ENCODE measurements around the gene MBP.
"Not testable (repeated sequence)": the region's sequence is repeated elsewhere in the genome, so short reads cannot be mapped to it uniquely, and the experiment has no call there.

Gene MBP

GRCh38 chr18:76997951-76998808, 134.4 kb downstream of the MBP start:
- ATAC-seq (ENCODE audit: low read depth) (no peak), DNase-seq (ENCODE audit: low spot score in 2 of 2) (no peak)
- Mint-ChIP-seq H3K9me3 (no peaks in the 10 kb centered on the region), H3K36me3 (no peaks in the 10 kb centered on the region), H3K4me1 (peaks cover 2% of the 10 kb centered on the region), H3K27me3 (peaks cover 3% of the 10 kb centered on the region), H3K27ac (no peak overlapping the region), H3K4me3 (no peak overlapping the region)

- H3K4me3 Mint-ChIP-seq: no peak overlapping the region
- ATAC-seq (ENCODE audit: low read depth) (no peak), DNase-seq (ENCODE audit: low spot score in 2 of 2) (no peak)
- H3K9me3 Mint-ChIP-seq: no peaks in the 10 kb centered on the region
- peaks cover 6% of the 10 kb centered on the region for H3K27me3 Mint-ChIP-seq
- no peak overlapping the region for H3K27ac Mint-ChIP-seq
- no peaks in the 10 kb centered on the region for H3K36me3 Mint-ChIP-seq
- H3K4me1 Mint-ChIP-seq: peaks cover 3% of the 10 kb centered on the region
Measured at GRCh38 chr18:76996429-76996828, 136.2 kb downstream of the MBP start.

GRCh38 chr18:76995896-76996295, 136.7 kb downstream of the MBP start:
- H3K4me3 Mint-ChIP-seq: no peak overlapping the region
- H3K9me3 Mint-ChIP-seq: no peaks in the 10 kb centered on the region
- H3K27ac Mint-ChIP-seq: no peak overlapping the region
- H3K4me1 Mint-ChIP-seq: peaks cover 6% of the 10 kb centered on the region
- H3K27me3 Mint-ChIP-seq: peaks cover 6% of the 10 kb centered on the region
- no peak for DNase-seq (ENCODE audit: low spot score in 2 of 2)
- no peaks in the 10 kb centered on the region for H3K36me3 Mint-ChIP-seq
- ATAC-seq (ENCODE audit: low read depth): no peak

GRCh38 chr18:76994086-76994654, 138.4 kb downstream of the MBP start:
- Mint-ChIP-seq H3K27ac (no peak overlapping the region), H3K4me1 (peaks cover 15% of the 10 kb centered on the region), H3K27me3 (peaks cover 6% of the 10 kb centered on the region), H3K4me3 (no peak overlapping the region), H3K36me3 (no peaks in the 10 kb centered on the region), H3K9me3 (no peaks in the 10 kb centered on the region)
- ATAC-seq (ENCODE audit: low read depth) (no peak), DNase-seq (ENCODE audit: low spot score in 2 of 2) (no peak)

- Mint-ChIP-seq H3K4me3 (no peak overlapping the region), H3K9me3 (no peaks in the 10 kb centered on the region), H3K27ac (no peak overlapping the region), H3K4me1 (peaks cover 15% of the 10 kb centered on the region), H3K36me3 (no peaks in the 10 kb centered on the region), H3K27me3 (peaks cover 4% of the 10 kb centered on the region)
- DNase-seq (ENCODE audit: low spot score in 2 of 2) (no peak), ATAC-seq (ENCODE audit: low read depth) (no peak)
Measured at GRCh38 chr18:76993573-76993972, 139.0 kb downstream of the MBP start.

- Mint-ChIP-seq H3K4me3 (no peak overlapping the region), H3K27me3 (peaks cover 4% of the 10 kb centered on the region)
- no peak for DNase-seq (ENCODE audit: low spot score in 2 of 2)
Measured at GRCh38 chr18:76993085-76993382, 139.5 kb downstream of the MBP start.

GRCh38 chr18:76992226-76993084, 140.1 kb downstream of the MBP start:
- H3K4me1 Mint-ChIP-seq: peaks cover 20% of the 10 kb centered on the region
- no peak for ATAC-seq (ENCODE audit: low read depth)
- peak overlapping the region; percentile 38 for H3K27ac Mint-ChIP-seq

More at GRCh38 chr18:76993085-76993382, 139.5 kb downstream of the MBP start:
- Mint-ChIP-seq H3K9me3 (no peaks in the 10 kb centered on the region), H3K4me1 (peaks cover 20% of the 10 kb centered on the region), H3K36me3 (peaks cover 2% of the 10 kb centered on the region), H3K27ac (no peak overlapping the region)
- no peak for ATAC-seq (ENCODE audit: low read depth)

GRCh38 chr18:76991021-76991688, 141.4 kb downstream of the MBP start:
- ATAC-seq (ENCODE audit: low read depth) (no peak), DNase-seq (ENCODE audit: low spot score in 2 of 2) (no peak)
- Mint-ChIP-seq H3K9me3 (no peaks in the 10 kb centered on the region), H3K4me3 (no peak overlapping the region), H3K27me3 (peaks cover 3% of the 10 kb centered on the region), H3K36me3 (peaks cover 2% of the 10 kb centered on the region), H3K4me1 (peaks cover 20% of the 10 kb centered on the region), H3K27ac (peak overlapping the region; percentile 79)

More at GRCh38 chr18:76992226-76993084, 140.1 kb downstream of the MBP start:
- Mint-ChIP-seq H3K4me3 (no peak overlapping the region), H3K27me3 (peaks cover 3% of the 10 kb centered on the region), H3K36me3 (peaks cover 2% of the 10 kb centered on the region), H3K9me3 (no peaks in the 10 kb centered on the region)
- DNase-seq (ENCODE audit: low spot score in 2 of 2): no peak

GRCh38 chr18:76990343-76991020, 142.1 kb downstream of the MBP start:
- Mint-ChIP-seq H3K27ac (peak overlapping the region; percentile 79), H3K4me1 (peaks cover 20% of the 10 kb centered on the region), H3K4me3 (peak overlapping the region; percentile 1)
- ATAC-seq (ENCODE audit: low read depth): peak; percentile 87
- H3K9me3 Mint-ChIP-seq, H3K36me3 Mint-ChIP-seq, H3K27me3 Mint-ChIP-seq: not testable (repeated sequence)
- peak in 1 of 2 donors; percentile 46 for DNase-seq (ENCODE audit: low spot score in 2 of 2)

- no peaks in the 10 kb centered on the region for H3K9me3 Mint-ChIP-seq
- H3K4me3 Mint-ChIP-seq: peak overlapping the region; percentile 60
- H3K27ac Mint-ChIP-seq: peak overlapping the region; percentile 79
- H3K36me3 Mint-ChIP-seq: peaks cover 2% of the 10 kb centered on the region
- H3K27me3 Mint-ChIP-seq: peaks cover 3% of the 10 kb centered on the region
- H3K4me1 Mint-ChIP-seq: peaks cover 20% of the 10 kb centered on the region
- ATAC-seq (ENCODE audit: low read depth): peak; percentile 12
- no peak for DNase-seq (ENCODE audit: low spot score in 2 of 2)
Measured at GRCh38 chr18:76989647-76990190, 142.9 kb downstream of the MBP start.

GRCh38 chr18:76988827-76989646, 143.5 kb downstream of the MBP start:
- H3K9me3 Mint-ChIP-seq: no peaks in the 10 kb centered on the region
- ATAC-seq (ENCODE audit: low read depth): no peak
- H3K36me3 Mint-ChIP-seq: peaks cover 2% of the 10 kb centered on the region
- peaks cover 20% of the 10 kb centered on the region for H3K4me1 Mint-ChIP-seq
- peaks cover 3% of the 10 kb centered on the region for H3K27me3 Mint-ChIP-seq
- peak overlapping the region; percentile 69 for H3K4me3 Mint-ChIP-seq
- DNase-seq (ENCODE audit: low spot score in 2 of 2): no peak
- peak overlapping the region; percentile 79 for H3K27ac Mint-ChIP-seq

GRCh38 chr18:76988031-76988826, 144.4 kb downstream of the MBP start:
- DNase-seq (ENCODE audit: low spot score in 2 of 2) (no peak), ATAC-seq (ENCODE audit: low read depth) (peak; percentile 15)
- peaks cover 21% of the 10 kb centered on the region for H3K4me1 Mint-ChIP-seq
- H3K27ac Mint-ChIP-seq: peak overlapping the region; percentile 79
- H3K4me3 Mint-ChIP-seq: peak overlapping the region; percentile 69
- H3K9me3 Mint-ChIP-seq: no peaks in the 10 kb centered on the region
- peaks cover 2% of the 10 kb centered on the region for H3K36me3 Mint-ChIP-seq
- peaks cover 3% of the 10 kb centered on the region for H3K27me3 Mint-ChIP-seq
